A673 (cell line): ENCODE measurements around the gene PPIL6. TPM values are rescaled to one million over a fixed set of nuclear protein-coding genes. Genes with fewer than 3 reads are reported as not detected.

Source experiments
- BruUV-seq: library from RNA; stranded (reverse); fragments of 400-500 nt; replicated peaks from 2 replicates; lab custom pipeline; 2021; lab: Mats Ljungman, UMichigan
- CTCF ChIA-PET: fragments of 300-600 bp; sonication (Branson Sonifier 250); formaldehyde crosslinking; loops from one replicate; lab custom pipeline; 2022; ENCODE audit warnings: antibody characterized with exemption; lab: Charles Lee
- POLR2A ChIA-PET: fragments of 300-600 bp; sonication (Branson Sonifier 250); formaldehyde crosslinking; loops from one replicate; lab custom pipeline; 2022; ENCODE audit warnings: antibody characterized with exemption; ENCODE audit not compliant: low non-redundant PET; lab: Charles Lee
- DNase-seq: peaks from one replicate; pipeline ENCODE4 v3.0.0-alpha.2; 2015; ENCODE audit warnings: low spot score
- H3K27ac ChIP-seq: fragments of 200-600 bp; sonication (generic); 2 replicates; pipeline ENCODE4 v1.5.1; 2016; ENCODE audit warnings: mixed run types, low read depth, mild to moderate bottlenecking, mixed read lengths, antibody characterized with exemption, low read length; ENCODE audit not compliant: poor library complexity, severe bottlenecking
- H3K27me3 ChIP-seq: fragments of 200-600 bp; sonication (generic); replicated peaks from 2 replicates; pipeline ENCODE4 v1.6.1; 2017; ENCODE audit warnings: mixed run types, low read depth, mild to moderate bottlenecking, mixed read lengths, antibody characterized with exemption, low read length; ENCODE audit not compliant: insufficient read depth, poor library complexity
- H3K36me3 ChIP-seq: fragments of 200-600 bp; sonication (generic); 2 replicates; pipeline ENCODE4 v1.6.1; 2016; ENCODE audit warnings: mixed run types, mild to moderate bottlenecking, mixed read lengths, antibody characterized with exemption, low read length; ENCODE audit not compliant: insufficient read depth, poor library complexity, severe bottlenecking
- H3K4me1 ChIP-seq: fragments of 200-600 bp; sonication (generic); 2 replicates; pipeline ENCODE4 v1.6.1; 2017; ENCODE audit warnings: mixed run types, mild to moderate bottlenecking, mixed read lengths, antibody characterized with exemption, low read length; ENCODE audit not compliant: insufficient read depth, poor library complexity, severe bottlenecking
- H3K4me3 ChIP-seq: fragments of 200-600 bp; sonication (generic); 2 replicates; pipeline ENCODE4 v1.5.1; 2016; ENCODE audit warnings: low read depth, mixed run types, mild to moderate bottlenecking, mixed read lengths, low read length; ENCODE audit not compliant: poor library complexity, severe bottlenecking
- H3K9me3 ChIP-seq: fragments of 200-600 bp; sonication (generic); 2 replicates; pipeline ENCODE4 v1.6.1; 2016; ENCODE audit warnings: mixed run types, low read depth, mild to moderate bottlenecking, mixed read lengths, antibody characterized with exemption, low read length; ENCODE audit not compliant: poor library complexity, severe bottlenecking
- EZH2 ChIP-seq: fragments of 200-600 bp; sonication (generic); IDR thresholded peaks from 2 replicates; pipeline ENCODE4 v1.6.1; 2017; ENCODE audit warnings: borderline replicate concordance, low read depth, mild to moderate bottlenecking, mixed read lengths, antibody characterized with exemption, low read length; ENCODE audit not compliant: poor library complexity, severe bottlenecking
- intact Hi-C: fragments of 100-400 bp; cut with micrococcal nuclease; formaldehyde crosslinking; loops from one replicate; pipeline ENCODE4 v1.10.0; 2022; ENCODE audit not compliant: unreplicated experiment
- total RNA-seq: library from RNA; stranded (reverse); gene quantifications from 2 replicates; pipeline ENCODE4 v1.2.3, GENCODE V29; 2021
- TF ChIP-seq, protein P1 (sequence below): fragments of 300-800, 200-600 bp; sonication (generic); conservative IDR thresholded peaks from 2 replicates; pipeline ENCODE4 v1.5.1; 2017; ENCODE audit warnings: low read depth, mild to moderate bottlenecking, antibody characterized with exemption, low read length, moderate library complexity, mixed read lengths

PPIL6 gene
- total RNA-seq, 1 experiment from 2014 or later = 1.8 TPM

DNA sequence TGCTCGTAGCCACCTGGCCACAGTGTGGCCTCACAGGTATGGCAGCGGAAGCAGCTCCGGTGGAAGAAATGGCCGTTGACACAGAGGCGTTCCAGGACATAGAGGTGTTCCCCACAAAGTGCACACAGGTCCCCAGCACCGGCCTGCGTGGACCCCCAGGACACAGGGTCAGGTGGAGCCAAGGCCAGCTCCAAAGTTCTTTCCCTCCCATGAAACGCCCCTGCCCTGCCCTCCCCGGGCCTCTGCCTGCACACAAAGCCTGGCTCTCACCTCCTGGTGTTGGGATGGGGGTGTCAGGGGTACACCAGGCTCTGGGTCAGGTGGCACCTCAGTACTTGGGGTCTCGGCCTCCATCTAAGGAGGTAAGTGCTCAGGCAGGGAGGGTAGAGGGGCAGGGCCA lies 6.7 kb upstream of the PPIL6 start:
- Histone ChIP-seq H3K27ac (no peak overlapping the region), H3K27me3 (no peaks in the 10 kb centered on the region), H3K4me1 (no peaks in the 10 kb centered on the region), H3K4me3 (no peak overlapping the region), H3K36me3 (no peaks in the 10 kb centered on the region), H3K9me3 (no peaks in the 10 kb centered on the region)
- no peak for TF ChIP-seq EZH2
- TF ChIP-seq, protein P1, sequence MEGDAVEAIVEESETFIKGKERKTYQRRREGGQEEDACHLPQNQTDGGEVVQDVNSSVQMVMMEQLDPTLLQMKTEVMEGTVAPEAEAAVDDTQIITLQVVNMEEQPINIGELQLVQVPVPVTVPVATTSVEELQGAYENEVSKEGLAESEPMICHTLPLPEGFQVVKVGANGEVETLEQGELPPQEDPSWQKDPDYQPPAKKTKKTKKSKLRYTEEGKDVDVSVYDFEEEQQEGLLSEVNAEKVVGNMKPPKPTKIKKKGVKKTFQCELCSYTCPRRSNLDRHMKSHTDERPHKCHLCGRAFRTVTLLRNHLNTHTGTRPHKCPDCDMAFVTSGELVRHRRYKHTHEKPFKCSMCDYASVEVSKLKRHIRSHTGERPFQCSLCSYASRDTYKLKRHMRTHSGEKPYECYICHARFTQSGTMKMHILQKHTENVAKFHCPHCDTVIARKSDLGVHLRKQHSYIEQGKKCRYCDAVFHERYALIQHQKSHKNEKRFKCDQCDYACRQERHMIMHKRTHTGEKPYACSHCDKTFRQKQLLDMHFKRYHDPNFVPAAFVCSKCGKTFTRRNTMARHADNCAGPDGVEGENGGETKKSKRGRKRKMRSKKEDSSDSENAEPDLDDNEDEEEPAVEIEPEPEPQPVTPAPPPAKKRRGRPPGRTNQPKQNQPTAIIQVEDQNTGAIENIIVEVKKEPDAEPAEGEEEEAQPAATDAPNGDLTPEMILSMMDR = no peak
- no TSS peak for BruUV-seq
- CTCF ChIA-PET = no interaction called here
- intact Hi-C loops = no loop called here
- no peak for DNase-seq
- POLR2A ChIA-PET = no interaction called here

DNA sequence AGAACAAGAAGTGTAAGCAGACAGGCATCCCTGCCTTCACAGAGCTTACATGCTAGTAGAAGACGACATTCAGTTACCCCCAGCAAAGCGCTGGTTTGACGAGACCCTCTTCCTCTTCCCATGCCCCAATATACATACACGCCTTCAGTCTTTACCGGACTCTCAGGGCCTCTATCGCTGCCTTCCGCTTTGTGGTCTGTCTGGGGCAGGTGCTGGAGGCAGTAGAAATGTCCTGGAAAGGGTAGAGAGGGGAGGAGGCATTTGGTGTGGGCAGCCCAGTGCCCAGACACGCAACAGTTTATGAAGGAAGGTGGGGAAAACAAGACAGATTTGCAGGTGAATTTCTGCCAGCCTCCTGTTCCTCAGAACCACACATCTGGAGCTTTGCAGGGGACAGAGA lies 6.1 kb upstream of the PPIL6 start:
- no peaks in the 10 kb centered on the region for H3K36me3 ChIP-seq
- no peak overlapping the region for H3K27ac ChIP-seq
- H3K9me3 ChIP-seq = no peaks in the 10 kb centered on the region
- no TSS peak for BruUV-seq
- intact Hi-C loops = no loop called here
- no peak overlapping the region for H3K4me3 ChIP-seq
- CTCF ChIA-PET = no interaction called here
- TF ChIP-seq EZH2 = no peak
- TF ChIP-seq, protein P1 = no peak
- no peaks in the 10 kb centered on the region for H3K27me3 ChIP-seq
- POLR2A ChIA-PET = no interaction called here
- H3K4me1 ChIP-seq = no peaks in the 10 kb centered on the region
- DNase-seq = no peak

- no TSS peak for BruUV-seq
- intact Hi-C loops = no loop called here
Measured at GRCh38 chr6:109446072-109446471, 5.6 kb upstream of the PPIL6 start.

More at GRCh38 chr6:109446072-109446471, 5.6 kb upstream of the PPIL6 start:
- H3K4me3 ChIP-seq = no peak overlapping the region
- ChIA-PET POLR2A (no interaction called here), CTCF (no interaction called here)
- DNase-seq = no peak
- H3K9me3 ChIP-seq = no peaks in the 10 kb centered on the region
- H3K27me3 ChIP-seq = no peaks in the 10 kb centered on the region
- TF ChIP-seq, protein P1 = no peak
- TF ChIP-seq EZH2 = no peak
- no peak overlapping the region for H3K27ac ChIP-seq
- no peaks in the 10 kb centered on the region for H3K36me3 ChIP-seq
- H3K4me1 ChIP-seq = no peaks in the 10 kb centered on the region
